Liver (tissue), 9 donors: Measurements from ENCODE around the gene CILP. TPM values are rescaled to one million over a fixed set of nuclear protein-coding genes. Genes with fewer than 3 reads are reported as not detected.

ENCODE experiments used
- DNase-seq: peaks from one replicate; pipeline ENCODE4 v3.0.0-alpha.2; 2017; ENCODE audit warnings: low spot score
- H3K27ac ChIP-seq, 2 donors: one replicate each; pipeline ENCODE4 v1.7.0; 2013; ENCODE audit warnings: inconsistent platforms in 2 of 2, low read length in 2 of 2, control low read depth in 1 of 2, low read depth in 1 of 2, mild to moderate bottlenecking in 1 of 2
- H3K27me3 ChIP-seq, 4 donors: one replicate each; pipeline versions ENCODE4 v1.6.1 to v1.7.0; 2013; ENCODE audit warnings: low read length in 3 of 4, inconsistent platforms in 1 of 4, mild to moderate bottlenecking in 1 of 4, moderate library complexity in 1 of 4; ENCODE audit not compliant: control insufficient read depth in 4 of 4, insufficient read depth in 4 of 4
- H3K36me3 ChIP-seq, 4 donors: one replicate each; pipeline versions ENCODE4 v1.6.1 to v1.7.0; 2013; ENCODE audit warnings: low read length in 3 of 4, mild to moderate bottlenecking in 3 of 4, low read depth in 1 of 4, moderate library complexity in 1 of 4; ENCODE audit not compliant: control insufficient read depth in 4 of 4, insufficient read depth in 3 of 4
- H3K4me1 ChIP-seq, 4 donors: one replicate each; pipeline versions ENCODE4 v1.6.1 to v1.7.0; 2013; ENCODE audit warnings: low read length in 3 of 4, mild to moderate bottlenecking in 3 of 4, moderate library complexity in 1 of 4; ENCODE audit not compliant: control insufficient read depth in 4 of 4, insufficient read depth in 4 of 4
- H3K4me3 ChIP-seq, 3 donors: one replicate each; pipeline versions ENCODE4 v1.6.1 to v1.7.0; 2013; ENCODE audit warnings: low read length in 3 of 3, control low read depth in 1 of 3, low read depth in 1 of 3, mild to moderate bottlenecking in 1 of 3
- H3K9ac ChIP-seq, 2 donors: one replicate each; pipeline ENCODE4 v1.7.0; 2013; ENCODE audit warnings: low read length in 2 of 2, mild to moderate bottlenecking in 2 of 2, moderate library complexity in 2 of 2, control low read depth in 1 of 2, low read depth in 1 of 2
- H3K9me3 ChIP-seq, 4 donors: one replicate each; pipeline versions ENCODE4 v1.6.1 to v1.7.0; 2013; ENCODE audit warnings: low read length in 3 of 4; ENCODE audit not compliant: control insufficient read depth in 4 of 4
- EGR1 ChIP-seq, 2 donors: IDR thresholded peaks; 2 replicates each; pipeline ENCODE4 v1.6.1; 2016 to 2018; ENCODE audit warnings: antibody characterized with exemption in 2 of 2, low read depth in 2 of 2
- FOXA2 ChIP-seq: IDR thresholded peaks from 2 replicates; pipeline ENCODE4 v1.6.1; 2016; ENCODE audit warnings: antibody characterized with exemption
- GABPA ChIP-seq, 2 donors: IDR thresholded peaks in 1 of 2; conservative IDR thresholded peaks in 1 of 2; 2 replicates each; pipeline ENCODE4 v1.6.1; 2016; ENCODE audit warnings: antibody characterized with exemption in 2 of 2, mild to moderate bottlenecking in 1 of 2, moderate library complexity in 1 of 2
- HNF4A ChIP-seq, 2 donors: conservative IDR thresholded peaks; 2 replicates each; pipeline ENCODE4 v1.6.1; 2016; ENCODE audit warnings: antibody characterized with exemption in 2 of 2, mild to moderate bottlenecking in 2 of 2
- HNF4G ChIP-seq: IDR thresholded peaks from 2 replicates; pipeline ENCODE4 v1.6.1; 2016; ENCODE audit warnings: antibody characterized with exemption
- JUND ChIP-seq, 2 donors: IDR thresholded peaks; 2 replicates each; pipeline ENCODE4 v1.6.1; 2016; ENCODE audit warnings: antibody characterized with exemption in 2 of 2
- NR2F2 ChIP-seq: IDR thresholded peaks from 2 replicates; pipeline ENCODE4 v1.6.1; 2016; ENCODE audit warnings: antibody characterized with exemption
- RXRA ChIP-seq, 2 donors: IDR thresholded peaks; 2 replicates each; pipeline ENCODE4 v1.6.1; 2017 to 2018; ENCODE audit warnings: antibody characterized with exemption in 2 of 2, mild to moderate bottlenecking in 1 of 2
- SP1 ChIP-seq: IDR thresholded peaks from 2 replicates; pipeline ENCODE4 v1.6.1; 2018; ENCODE audit warnings: antibody characterized with exemption, mild to moderate bottlenecking
- TAF1 ChIP-seq: conservative IDR thresholded peaks from 2 replicates; pipeline ENCODE4 v1.6.1; 2016; ENCODE audit warnings: antibody characterized with exemption, mild to moderate bottlenecking
- YY1 ChIP-seq: IDR thresholded peaks from 2 replicates; pipeline ENCODE4 v1.6.1; 2016; ENCODE audit warnings: antibody characterized with exemption, mild to moderate bottlenecking
- WGBS: extraction: QIAGEN DNeasy Blood & Tissue Kit; methylation state at CpG from one replicate; pipeline ENCODE4 v1.1.7; 2013; 5-methylcytosine and 5-hydroxymethylcytosine counted together
- polyA plus RNA-seq, 2 donors: library from polyadenylated mRNA; stranded (reverse) in 1 of 2; unstranded in 1 of 2; fragments of 200-250 nt in 1 of 2; fragments of >200 nt in 1 of 2; fragmentation: Nextera tagmentation in 1 of 2; extraction: Ambion mirVana in 1 of 2; gene quantifications; one replicate each; pipeline versions ENCODE4 v1.2.1 to v1.2.3, GENCODE V29; 2013 to 2015
- total RNA-seq, 2 donors: library from RNA; depleted of rRNA; stranded (reverse); fragments of >200 nt; gene quantifications; one replicate each; pipeline ENCODE4 v1.2.3, GENCODE V29; 2014
- TF ChIP-seq, protein P1 (sequence below): IDR thresholded peaks from 2 replicates; pipeline ENCODE4 v1.6.1; 2016; ENCODE audit warnings: antibody characterized with exemption
- TF ChIP-seq, protein P2 (sequence below): IDR thresholded peaks from 2 replicates; pipeline ENCODE4 v1.6.1; 2016; ENCODE audit warnings: antibody characterized with exemption, mild to moderate bottlenecking
- TF ChIP-seq, protein P3 (sequence below): fragments of 150-350 bp; IDR thresholded peaks from 2 replicates; pipeline ENCODE4 v1.5.1; 2017; ENCODE audit warnings: improper control_type of control experiment, low read depth, low read length; ENCODE audit not compliant: missing input control
- TF ChIP-seq, protein P4 (sequence below): IDR thresholded peaks from 2 replicates; pipeline ENCODE4 v1.6.1; 2016; ENCODE audit warnings: antibody characterized with exemption
- donor health status: healthy.
- donor health status: healthy.
- donor health status: healthy.
- donor health status: healthy.
- donor health status: healthy.

Gene CILP
- total and polyA plus RNA-seq, 4 donors, result 0.28 to 2.6 (median 0.44) TPM

DNA sequence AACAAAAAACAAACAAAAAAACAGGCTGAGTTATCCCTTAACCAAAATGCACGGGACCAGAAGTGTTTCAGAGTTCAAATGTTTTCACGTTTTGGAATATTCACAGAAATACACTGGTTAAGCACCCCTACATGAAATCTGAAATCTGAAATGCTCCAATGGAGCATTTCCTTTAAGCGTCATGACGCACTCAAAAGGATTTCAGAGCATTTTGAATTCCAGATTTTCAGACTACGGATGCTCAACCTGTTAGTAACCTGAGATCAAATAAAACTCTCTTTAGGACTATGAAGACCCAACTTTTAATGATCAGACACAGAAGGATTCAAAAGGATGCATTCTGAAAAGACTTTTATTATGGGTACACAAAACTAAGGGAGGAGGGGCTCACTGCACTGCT, 35.8 kb downstream of the CILP start:
- DNase-seq, result no peak
- Histone ChIP-seq H3K9ac (no peak overlapping the region), H3K27ac (no peak overlapping the region), H3K4me3 (no peak overlapping the region), H3K36me3 (peaks cover 5 to 46% (median 21%) of the 10 kb centered on the region in 4 donors), H3K9me3 (no peaks in the 10 kb centered on the region), H3K27me3 (no peaks in the 10 kb centered on the region), H3K4me1 (peaks cover 15 to 34% (median 22%) of the 10 kb centered on the region in 4 donors)
- TF ChIP-seq NR2F2 (no peak), SP1 (no peak), FOXA2 (no peak)
- WGBS, result 79% methylated on average over 5 of the region's 5 CpGs

DNA sequence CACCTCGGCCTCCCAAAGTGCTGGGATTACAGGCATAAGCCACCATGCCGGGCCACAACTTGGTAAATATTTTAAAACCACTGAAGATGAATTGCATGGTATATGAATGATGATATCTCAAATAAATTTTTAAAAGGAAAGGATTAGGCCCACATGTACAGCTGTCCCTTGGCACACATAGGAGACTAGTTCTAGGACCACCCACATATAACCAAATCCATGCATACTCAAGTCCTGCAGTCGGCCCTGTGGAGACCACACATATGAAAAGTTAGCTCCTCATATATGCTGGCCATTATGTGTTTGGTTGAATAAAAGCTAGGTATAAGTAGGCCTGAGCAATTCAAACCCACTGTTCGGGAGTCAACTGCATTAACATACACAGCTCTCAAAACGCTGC, 36.8 kb downstream of the CILP start:
- no peak for TF ChIP-seq HNF4G
- TF ChIP-seq, protein P1, sequence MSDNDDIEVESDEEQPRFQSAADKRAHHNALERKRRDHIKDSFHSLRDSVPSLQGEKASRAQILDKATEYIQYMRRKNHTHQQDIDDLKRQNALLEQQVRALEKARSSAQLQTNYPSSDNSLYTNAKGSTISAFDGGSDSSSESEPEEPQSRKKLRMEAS, result no peak
- no peak for TF ChIP-seq SP1
- no peak for TF ChIP-seq JUND (IDR thresholded peaks at IDR 0.05)
- TF ChIP-seq RXRA (IDR thresholded peaks at IDR 0.05), result no peak
- TF ChIP-seq TAF1, result no peak
- TF ChIP-seq EGR1 (IDR thresholded peaks at IDR 0.05; ENCODE audit: low read depth in 2 of 2), result no peak
- TF ChIP-seq, protein P2, sequence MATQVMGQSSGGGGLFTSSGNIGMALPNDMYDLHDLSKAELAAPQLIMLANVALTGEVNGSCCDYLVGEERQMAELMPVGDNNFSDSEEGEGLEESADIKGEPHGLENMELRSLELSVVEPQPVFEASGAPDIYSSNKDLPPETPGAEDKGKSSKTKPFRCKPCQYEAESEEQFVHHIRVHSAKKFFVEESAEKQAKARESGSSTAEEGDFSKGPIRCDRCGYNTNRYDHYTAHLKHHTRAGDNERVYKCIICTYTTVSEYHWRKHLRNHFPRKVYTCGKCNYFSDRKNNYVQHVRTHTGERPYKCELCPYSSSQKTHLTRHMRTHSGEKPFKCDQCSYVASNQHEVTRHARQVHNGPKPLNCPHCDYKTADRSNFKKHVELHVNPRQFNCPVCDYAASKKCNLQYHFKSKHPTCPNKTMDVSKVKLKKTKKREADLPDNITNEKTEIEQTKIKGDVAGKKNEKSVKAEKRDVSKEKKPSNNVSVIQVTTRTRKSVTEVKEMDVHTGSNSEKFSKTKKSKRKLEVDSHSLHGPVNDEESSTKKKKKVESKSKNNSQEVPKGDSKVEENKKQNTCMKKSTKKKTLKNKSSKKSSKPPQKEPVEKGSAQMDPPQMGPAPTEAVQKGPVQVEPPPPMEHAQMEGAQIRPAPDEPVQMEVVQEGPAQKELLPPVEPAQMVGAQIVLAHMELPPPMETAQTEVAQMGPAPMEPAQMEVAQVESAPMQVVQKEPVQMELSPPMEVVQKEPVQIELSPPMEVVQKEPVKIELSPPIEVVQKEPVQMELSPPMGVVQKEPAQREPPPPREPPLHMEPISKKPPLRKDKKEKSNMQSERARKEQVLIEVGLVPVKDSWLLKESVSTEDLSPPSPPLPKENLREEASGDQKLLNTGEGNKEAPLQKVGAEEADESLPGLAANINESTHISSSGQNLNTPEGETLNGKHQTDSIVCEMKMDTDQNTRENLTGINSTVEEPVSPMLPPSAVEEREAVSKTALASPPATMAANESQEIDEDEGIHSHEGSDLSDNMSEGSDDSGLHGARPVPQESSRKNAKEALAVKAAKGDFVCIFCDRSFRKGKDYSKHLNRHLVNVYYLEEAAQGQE, result no peak
- TF ChIP-seq YY1, result no peak
- TF ChIP-seq, protein P3, sequence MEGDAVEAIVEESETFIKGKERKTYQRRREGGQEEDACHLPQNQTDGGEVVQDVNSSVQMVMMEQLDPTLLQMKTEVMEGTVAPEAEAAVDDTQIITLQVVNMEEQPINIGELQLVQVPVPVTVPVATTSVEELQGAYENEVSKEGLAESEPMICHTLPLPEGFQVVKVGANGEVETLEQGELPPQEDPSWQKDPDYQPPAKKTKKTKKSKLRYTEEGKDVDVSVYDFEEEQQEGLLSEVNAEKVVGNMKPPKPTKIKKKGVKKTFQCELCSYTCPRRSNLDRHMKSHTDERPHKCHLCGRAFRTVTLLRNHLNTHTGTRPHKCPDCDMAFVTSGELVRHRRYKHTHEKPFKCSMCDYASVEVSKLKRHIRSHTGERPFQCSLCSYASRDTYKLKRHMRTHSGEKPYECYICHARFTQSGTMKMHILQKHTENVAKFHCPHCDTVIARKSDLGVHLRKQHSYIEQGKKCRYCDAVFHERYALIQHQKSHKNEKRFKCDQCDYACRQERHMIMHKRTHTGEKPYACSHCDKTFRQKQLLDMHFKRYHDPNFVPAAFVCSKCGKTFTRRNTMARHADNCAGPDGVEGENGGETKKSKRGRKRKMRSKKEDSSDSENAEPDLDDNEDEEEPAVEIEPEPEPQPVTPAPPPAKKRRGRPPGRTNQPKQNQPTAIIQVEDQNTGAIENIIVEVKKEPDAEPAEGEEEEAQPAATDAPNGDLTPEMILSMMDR, result no peak
- no peak for TF ChIP-seq HNF4A (conservative IDR thresholded peaks at IDR 0.05)
- no peak for TF ChIP-seq FOXA2
- TF ChIP-seq, protein P4, sequence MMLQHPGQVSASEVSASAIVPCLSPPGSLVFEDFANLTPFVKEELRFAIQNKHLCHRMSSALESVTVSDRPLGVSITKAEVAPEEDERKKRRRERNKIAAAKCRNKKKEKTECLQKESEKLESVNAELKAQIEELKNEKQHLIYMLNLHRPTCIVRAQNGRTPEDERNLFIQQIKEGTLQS, result no peak
- TF ChIP-seq GABPA (IDR thresholded peaks at IDR 0.05 in 1 of 2, conservative IDR thresholded peaks at IDR 0.05 in 1 of 2), result no peak
- no peak for TF ChIP-seq NR2F2
- Histone ChIP-seq H3K36me3 (peaks cover 5 to 48% (median 20%) of the 10 kb centered on the region in 4 donors), H3K4me3 (no peak overlapping the region), H3K27ac (no peak overlapping the region), H3K4me1 (peaks cover 12 to 30% (median 16%) of the 10 kb centered on the region in 4 donors), H3K9me3 (no peaks in the 10 kb centered on the region), H3K27me3 (no peaks in the 10 kb centered on the region), H3K9ac (no peak overlapping the region)
- DNase-seq, result no peak
- WGBS, result 96% methylated on average over 5 of the region's 5 CpGs
